ENCODE measurements around the gene AMN.

AMN gene

GRCh38 chr14:102878970-102879460 is 43.4 kb upstream of the AMN start:
- WGBS (ENCODE audit: insufficient coverage): 95% methylated on average over 4 of the region's 6 CpGs
- DNase-seq: no peak

GRCh38 chr14:102882226-102882906 is 40.1 kb upstream of the AMN start:
- Histone ChIP-seq H3K27ac (ENCODE audit: insufficient read depth in 1 of 2, low read depth in 1 of 2, low read length in 2 of 2, poor library complexity in 1 of 2, severe bottlenecking in 2 of 2) (no peak overlapping the region), H3K36me3 (ENCODE audit: control insufficient read depth in 4 of 4, insufficient read depth in 4 of 4, low read length in 3 of 4) (peaks cover 0 to 38% (median 27%) of the 10 kb centered on the region in 4 experiments), H3K4me1 (ENCODE audit: control extremely low read depth in 1 of 4, control insufficient read depth in 4 of 4, insufficient read depth in 4 of 4, low read length in 3 of 4) (no peaks in the 10 kb centered on the region), H3K4me3 (ENCODE audit: control insufficient read depth in 1 of 7, extremely low read depth in 1 of 7, insufficient read depth in 4 of 7, low read depth in 2 of 7, low read length in 6 of 7) (no peak overlapping the region), H3K9me3 (ENCODE audit: control extremely low read depth in 1 of 5, control insufficient read depth in 4 of 5, insufficient read depth in 2 of 5, low read depth in 1 of 5, low read length in 4 of 5) (no peaks in the 10 kb centered on the region), H3K27me3 (replicated peaks in 2 of 5; ENCODE audit: control insufficient read depth in 4 of 5, insufficient read depth in 5 of 5, low read length in 4 of 5) (no peaks in the 10 kb centered on the region)
- 96% methylated on average over 3 of the region's 5 CpGs for WGBS (ENCODE audit: insufficient coverage)
- ChIA-PET POLR2A (no interaction called here), CTCF (interaction anchor here (1.2 kb wide), 1 partner anchor 11 kb away, joined by 3 read pairs; no protein-coding TSS in a partner anchor)
- DNase-seq: no peak

More at GRCh38 chr14:102878970-102879460, 43.4 kb upstream of the AMN start:
- Histone ChIP-seq H3K27me3 (replicated peaks in 2 of 5; ENCODE audit: control insufficient read depth in 4 of 5, insufficient read depth in 5 of 5, low read length in 4 of 5) (no peaks in the 10 kb centered on the region), H3K9me3 (ENCODE audit: control extremely low read depth in 1 of 5, control insufficient read depth in 4 of 5, insufficient read depth in 2 of 5, low read depth in 1 of 5, low read length in 4 of 5) (no peaks in the 10 kb centered on the region), H3K4me3 (ENCODE audit: control insufficient read depth in 1 of 7, extremely low read depth in 1 of 7, insufficient read depth in 4 of 7, low read depth in 2 of 7, low read length in 6 of 7) (no peak overlapping the region), H3K27ac (ENCODE audit: insufficient read depth in 1 of 2, low read depth in 1 of 2, low read length in 2 of 2, poor library complexity in 1 of 2, severe bottlenecking in 2 of 2) (no peak overlapping the region), H3K4me1 (ENCODE audit: control extremely low read depth in 1 of 4, control insufficient read depth in 4 of 4, insufficient read depth in 4 of 4, low read length in 3 of 4) (no peaks in the 10 kb centered on the region), H3K36me3 (ENCODE audit: control insufficient read depth in 4 of 4, insufficient read depth in 4 of 4, low read length in 3 of 4) (peaks cover 5 to 35% (median 25%) of the 10 kb centered on the region in 4 experiments)
- CTCF ChIA-PET: no interaction called here
- POLR2A ChIA-PET: no interaction called here

- CTCF ChIA-PET: no interaction called here
These were observed 39.3 kb upstream of the AMN start for GRCh38 chr14:102883089-102883541.

GRCh38 chr14:102883554-102883953 is 38.9 kb upstream of the AMN start:
- DNase-seq: no peak
- H3K36me3 ChIP-seq (ENCODE audit: control insufficient read depth in 4 of 4, insufficient read depth in 4 of 4, low read length in 3 of 4): peaks cover 1 to 33% (median 27%) of the 10 kb centered on the region in 4 experiments
- H3K27me3 ChIP-seq (replicated peaks in 2 of 5; ENCODE audit: control insufficient read depth in 4 of 5, insufficient read depth in 5 of 5, low read length in 4 of 5): no peaks in the 10 kb centered on the region
- H3K4me3 ChIP-seq (ENCODE audit: control insufficient read depth in 1 of 7, extremely low read depth in 1 of 7, insufficient read depth in 4 of 7, low read depth in 2 of 7, low read length in 6 of 7): no peak overlapping the region
- POLR2A ChIA-PET: no interaction called here
- no peaks in the 10 kb centered on the region for H3K4me1 ChIP-seq (ENCODE audit: control extremely low read depth in 1 of 4, control insufficient read depth in 4 of 4, insufficient read depth in 4 of 4, low read length in 3 of 4)
- H3K9me3 ChIP-seq (ENCODE audit: control extremely low read depth in 1 of 5, control insufficient read depth in 4 of 5, insufficient read depth in 2 of 5, low read depth in 1 of 5, low read length in 4 of 5): no peaks in the 10 kb centered on the region
- no peak overlapping the region for H3K27ac ChIP-seq (ENCODE audit: insufficient read depth in 1 of 2, low read depth in 1 of 2, low read length in 2 of 2, poor library complexity in 1 of 2, severe bottlenecking in 2 of 2)
- 97% methylated on average over 14 of the region's 14 CpGs for WGBS (ENCODE audit: insufficient coverage)
- CTCF ChIA-PET: no interaction called here

More at GRCh38 chr14:102883089-102883541, 39.3 kb upstream of the AMN start:
- WGBS (ENCODE audit: insufficient coverage): 90% methylated on average over 2 of the region's 5 CpGs
- POLR2A ChIA-PET: no interaction called here
- H3K27ac ChIP-seq (ENCODE audit: insufficient read depth in 1 of 2, low read depth in 1 of 2, low read length in 2 of 2, poor library complexity in 1 of 2, severe bottlenecking in 2 of 2): no peak overlapping the region
- no peaks in the 10 kb centered on the region for H3K9me3 ChIP-seq (ENCODE audit: control extremely low read depth in 1 of 5, control insufficient read depth in 4 of 5, insufficient read depth in 2 of 5, low read depth in 1 of 5, low read length in 4 of 5)
- H3K36me3 ChIP-seq (ENCODE audit: control insufficient read depth in 4 of 4, insufficient read depth in 4 of 4, low read length in 3 of 4): peaks cover 0 to 34% (median 28%) of the 10 kb centered on the region in 4 experiments
- H3K4me3 ChIP-seq (ENCODE audit: control insufficient read depth in 1 of 7, extremely low read depth in 1 of 7, insufficient read depth in 4 of 7, low read depth in 2 of 7, low read length in 6 of 7): no peak overlapping the region
- H3K4me1 ChIP-seq (ENCODE audit: control extremely low read depth in 1 of 4, control insufficient read depth in 4 of 4, insufficient read depth in 4 of 4, low read length in 3 of 4): no peaks in the 10 kb centered on the region
- no peak for DNase-seq
- no peaks in the 10 kb centered on the region for H3K27me3 ChIP-seq (replicated peaks in 2 of 5; ENCODE audit: control insufficient read depth in 4 of 5, insufficient read depth in 5 of 5, low read length in 4 of 5)

- ChIA-PET POLR2A (no interaction called here), CTCF (no interaction called here)
- peaks cover 2 to 42% (median 35%) of the 10 kb centered on the region in 4 experiments for H3K36me3 ChIP-seq (ENCODE audit: control insufficient read depth in 4 of 4, insufficient read depth in 4 of 4, low read length in 3 of 4)
- H3K27ac ChIP-seq (ENCODE audit: insufficient read depth in 1 of 2, low read depth in 1 of 2, low read length in 2 of 2, poor library complexity in 1 of 2, severe bottlenecking in 2 of 2): no peak overlapping the region
- no peaks in the 10 kb centered on the region for H3K9me3 ChIP-seq (ENCODE audit: control extremely low read depth in 1 of 5, control insufficient read depth in 4 of 5, insufficient read depth in 2 of 5, low read depth in 1 of 5, low read length in 4 of 5)
- H3K4me3 ChIP-seq (ENCODE audit: control insufficient read depth in 1 of 7, extremely low read depth in 1 of 7, insufficient read depth in 4 of 7, low read depth in 2 of 7, low read length in 6 of 7): no peak overlapping the region
- no peak for DNase-seq
- no peaks in the 10 kb centered on the region for H3K4me1 ChIP-seq (ENCODE audit: control extremely low read depth in 1 of 4, control insufficient read depth in 4 of 4, insufficient read depth in 4 of 4, low read length in 3 of 4)
- 98% methylated on average over 21 of the region's 22 CpGs for WGBS (ENCODE audit: insufficient coverage)
- no peaks in the 10 kb centered on the region for H3K27me3 ChIP-seq (replicated peaks in 2 of 5; ENCODE audit: control insufficient read depth in 4 of 5, insufficient read depth in 5 of 5, low read length in 4 of 5)
These were observed 36.6 kb upstream of the AMN start for GRCh38 chr14:102885737-102886447.

GRCh38 chr14:102888748-102889147 is 33.7 kb upstream of the AMN start:
- Histone ChIP-seq H3K4me3 (ENCODE audit: control insufficient read depth in 1 of 7, extremely low read depth in 1 of 7, insufficient read depth in 4 of 7, low read depth in 2 of 7, low read length in 6 of 7) (no peak overlapping the region), H3K9me3 (ENCODE audit: control extremely low read depth in 1 of 5, control insufficient read depth in 4 of 5, insufficient read depth in 2 of 5, low read depth in 1 of 5, low read length in 4 of 5) (no peaks in the 10 kb centered on the region), H3K27me3 (replicated peaks in 2 of 5; ENCODE audit: control insufficient read depth in 4 of 5, insufficient read depth in 5 of 5, low read length in 4 of 5) (no peaks in the 10 kb centered on the region), H3K36me3 (ENCODE audit: control insufficient read depth in 4 of 4, insufficient read depth in 4 of 4, low read length in 3 of 4) (peaks cover 4 to 59% (median 34%) of the 10 kb centered on the region in 4 experiments), H3K27ac (ENCODE audit: insufficient read depth in 1 of 2, low read depth in 1 of 2, low read length in 2 of 2, poor library complexity in 1 of 2, severe bottlenecking in 2 of 2) (no peak overlapping the region), H3K4me1 (ENCODE audit: control extremely low read depth in 1 of 4, control insufficient read depth in 4 of 4, insufficient read depth in 4 of 4, low read length in 3 of 4) (no peaks in the 10 kb centered on the region)
- ChIA-PET POLR2A (no interaction called here), CTCF (no interaction called here)
- DNase-seq: no peak
- no CpG with 5 or more reads among the region's 1 CpG for WGBS (ENCODE audit: insufficient coverage)

GRCh38 chr14:102889615-102890014 is 32.8 kb upstream of the AMN start:
- H3K9me3 ChIP-seq (ENCODE audit: control extremely low read depth in 1 of 5, control insufficient read depth in 4 of 5, insufficient read depth in 2 of 5, low read depth in 1 of 5, low read length in 4 of 5): no peaks in the 10 kb centered on the region
- no peaks in the 10 kb centered on the region for H3K4me1 ChIP-seq (ENCODE audit: control extremely low read depth in 1 of 4, control insufficient read depth in 4 of 4, insufficient read depth in 4 of 4, low read length in 3 of 4)
- CTCF ChIA-PET: no interaction called here
- peaks cover 4 to 60% (median 35%) of the 10 kb centered on the region in 4 experiments for H3K36me3 ChIP-seq (ENCODE audit: control insufficient read depth in 4 of 4, insufficient read depth in 4 of 4, low read length in 3 of 4)
- no peak for DNase-seq
- no peak overlapping the region for H3K27ac ChIP-seq (ENCODE audit: insufficient read depth in 1 of 2, low read depth in 1 of 2, low read length in 2 of 2, poor library complexity in 1 of 2, severe bottlenecking in 2 of 2)
- H3K4me3 ChIP-seq (ENCODE audit: control insufficient read depth in 1 of 7, extremely low read depth in 1 of 7, insufficient read depth in 4 of 7, low read depth in 2 of 7, low read length in 6 of 7): no peak overlapping the region
- WGBS (ENCODE audit: insufficient coverage): 94% methylated on average over 6 of the region's 7 CpGs
- POLR2A ChIA-PET: no interaction called here
- no peaks in the 10 kb centered on the region for H3K27me3 ChIP-seq (replicated peaks in 2 of 5; ENCODE audit: control insufficient read depth in 4 of 5, insufficient read depth in 5 of 5, low read length in 4 of 5)

Measured in common myeloid progenitor, CD34-positive (primary cell).